ENCODE measurements around the gene HLA-B. TPM values are rescaled to one million over a fixed set of nuclear protein-coding genes. Genes with fewer than 3 reads are reported as not detected.

Gene HLA-B
- total and polyA plus RNA-seq, 2 of the 8 experiments (the other 6 are each of a cell fraction or from before 2014, with no cell fraction given): 154 to 233 TPM

GRCh38 chr6:31352310-31352682, 4.7 kb downstream of the HLA-B start:
- Histone ChIP-seq H4K20me1 (replicated peaks in 1 of 2; ENCODE audit: control insufficient read depth in 1 of 2, insufficient read depth in 2 of 2, low read length in 2 of 2) (peaks cover 0 to 2% of the 10 kb centered on the region in 2 experiments), H2AFZ (ENCODE audit: low read length) (no peak overlapping the region), H3K36me3 (ENCODE audit: control insufficient read depth in 2 of 4, insufficient read depth in 4 of 4, low read length in 3 of 4) (peaks cover 0 to 10% (median 0%) of the 10 kb centered on the region in 4 experiments; a peak in 3 of 8 replicates), H3K4ac (replicated peaks; ENCODE audit: insufficient read length, low read depth, low read length) (no peak overlapping the region), H3K4me2 (ENCODE audit: insufficient read depth in 1 of 2, low read depth in 2 of 2, low read length in 2 of 2) (no peak overlapping the region), H3K79me1 (ENCODE audit: low read depth, low read length) (no peaks in the 10 kb centered on the region), H4K5ac (ENCODE audit: insufficient read length, low read depth, low read length) (no peak overlapping the region), H4K8ac (ENCODE audit: extremely low read depth, insufficient read depth, low read length) (no peak overlapping the region), H2BK5ac (ENCODE audit: low read depth, low read length) (no peak overlapping the region), H3K14ac (ENCODE audit: insufficient read length) (no peak overlapping the region), H4K91ac (replicated peaks; ENCODE audit: insufficient read length, low read length) (no peak overlapping the region), H2BK20ac (ENCODE audit: low read length) (no peak overlapping the region), H3K56ac (replicated peaks; ENCODE audit: insufficient read length, low read depth, low read length) (no peak overlapping the region), H3K4me3 (ENCODE audit: extremely low read depth in 1 of 4, insufficient read depth in 2 of 4, low read depth in 3 of 4, low read length in 4 of 4) (no peak overlapping the region), H3K18ac (ENCODE audit: extremely low read depth, low read length) (no peak overlapping the region), H2BK120ac (replicated peaks; ENCODE audit: low read depth, low read length) (no peak overlapping the region), H3K79me2 (ENCODE audit: control insufficient read depth in 1 of 2, insufficient read depth in 2 of 2, low read length in 2 of 2) (no peaks in the 10 kb centered on the region), H3K27ac (ENCODE audit: low read depth, low read length) (no peak overlapping the region), H3K23me2 (ENCODE audit: low read depth, low read length) (peaks cover 2% of the 10 kb centered on the region; the same call in 1 of the 2 replicates), H2AK5ac (ENCODE audit: low read depth, low read length) (no peak overlapping the region), H2BK12ac (ENCODE audit: low read depth, low read length) (no peak overlapping the region), H3K9ac (replicated peaks in 1 of 4; ENCODE audit: extremely low read depth in 1 of 4, low read depth in 3 of 4, low read length in 3 of 4) (no peak overlapping the region), H2BK15ac (ENCODE audit: low read length) (no peak overlapping the region), H3K23ac (ENCODE audit: insufficient read length) (no peak overlapping the region), H3K27me3 (replicated peaks in 1 of 4; ENCODE audit: control insufficient read depth in 3 of 4, extremely low read depth in 1 of 4, insufficient read depth in 3 of 4, low read length in 3 of 4) (peaks cover 3 to 15% (median 7%) of the 10 kb centered on the region in 4 experiments), H3K4me1 (replicated peaks in 1 of 4; ENCODE audit: control insufficient read depth in 3 of 4, insufficient read depth in 4 of 4, low read length in 3 of 4) (0 out of 7 replicates have a peak, but pooled peaks cover 0 to 2% (median 0%) of the 10 kb centered on the region in 4 experiments), H3K9me3 (ENCODE audit: insufficient read depth in 2 of 2, low read depth in 1 of 2, low read length in 1 of 2) (no peaks in the 10 kb centered on the region)
- POLR2A ChIA-PET (ENCODE audit: partially characterized antibody): interaction anchor here (0.6 kb wide), 1 partner anchor 84 kb away, joined by 3 read pairs; no protein-coding TSS in a partner anchor
- DNase-seq (ENCODE audit: low read depth in 1 of 2, low spot score in 2 of 2): no peak
- no peak for FAIRE-seq
- 54% methylated on average over 8 of the region's 8 CpGs; no CpG with 5 or more reads in 1 of the 2 experiments for WGBS, 2 experiments (ENCODE audit: extremely low coverage in 1 of 2, insufficient coverage in 1 of 2, insufficient read length in 1 of 2, insufficient replicate concordance in 2 of 2, low coverage in 1 of 2, low lambda C conversion rate in 2 of 2, missing lambda C conversion rate in 1 of 2)
- CTCF ChIA-PET (ENCODE audit: partially characterized antibody): interaction anchor here (0.6 to 1.4 kb wide), 3 partner anchors 11 to 85 kb away, joined by 3 to 5 read pairs (median 3); no protein-coding TSS in a partner anchor
- no peak for TF ChIP-seq TEAD4 (IDR thresholded peaks at IDR 0.05; ENCODE audit: low read depth, low read length)
- no peak for TF ChIP-seq PHF8 (conservative IDR thresholded peaks at IDR 0.05; ENCODE audit: low read depth, low read length)
- no peak for TF ChIP-seq CHD1 (IDR thresholded peaks at IDR 0.05; ENCODE audit: low read depth, low read length)
- TF ChIP-seq POLR2A (IDR thresholded peaks at IDR 0.05; ENCODE audit: control extremely low read depth in 1 of 2, low read depth in 2 of 2, low read length in 2 of 2): no peak
- no peak for TF ChIP-seq TAF1 (IDR thresholded peaks at IDR 0.05; ENCODE audit: low read depth, low read length)
- TF ChIP-seq TAF7 (optimal IDR thresholded peaks at IDR 0.05; ENCODE audit: borderline replicate concordance, low read depth, low read length): no peak
- TF ChIP-seq ATF2 (IDR thresholded peaks at IDR 0.05; ENCODE audit: low read length): no peak
- TF ChIP-seq ATF3 (IDR thresholded peaks at IDR 0.05; ENCODE audit: insufficient read depth, low read depth, low read length): no peak
- TF ChIP-seq RNF2 (IDR thresholded peaks at IDR 0.05; ENCODE audit: borderline replicate concordance, low read depth, low read length, missing control alignments, poor library complexity, severe bottlenecking): no peak
- no peak for TF ChIP-seq HDAC2 (IDR thresholded peaks at IDR 0.05; ENCODE audit: borderline replicate concordance in 1 of 2, low read depth in 2 of 2, low read length in 2 of 2)
- TF ChIP-seq CHD2 (IDR thresholded peaks at IDR 0.05; ENCODE audit: low read length): no peak
